ENCODE data around the gene HS3ST3B1.

Gene HS3ST3B1

GRCh38 chr17:14325618-14326167 lies 24.8 kb downstream of the HS3ST3B1 start:
- Histone ChIP-seq H3K9me3 (ENCODE audit: low read length) (no peaks in the 10 kb centered on the region), H3K27me3 (ENCODE audit: control insufficient read depth in 1 of 2, insufficient read depth in 2 of 2, low read length in 2 of 2) (no peaks in the 10 kb centered on the region), H3K9ac (ENCODE audit: low read length) (no peak overlapping the region), H3K36me3 (ENCODE audit: insufficient read depth, low read length) (no peaks in the 10 kb centered on the region), H3K4me1 (ENCODE audit: insufficient read depth, low read length) (no peaks in the 10 kb centered on the region), H3K4me3 (ENCODE audit: low read depth in 1 of 2, low read length in 2 of 2) (no peak overlapping the region), H3K27ac (ENCODE audit: low read depth, low read length) (no peak overlapping the region)

GRCh38 chr17:14329900-14330491 lies 29.1 kb downstream of the HS3ST3B1 start:
- Histone ChIP-seq H3K27me3 (ENCODE audit: control insufficient read depth in 1 of 2, insufficient read depth in 2 of 2, low read length in 2 of 2) (no peaks in the 10 kb centered on the region), H3K27ac (ENCODE audit: low read depth, low read length) (no peak overlapping the region), H3K4me3 (ENCODE audit: low read depth in 1 of 2, low read length in 2 of 2) (no peak overlapping the region), H3K9ac (ENCODE audit: low read length) (no peak overlapping the region), H3K4me1 (ENCODE audit: insufficient read depth, low read length) (no peaks in the 10 kb centered on the region), H3K9me3 (ENCODE audit: low read length) (no peaks in the 10 kb centered on the region), H3K36me3 (ENCODE audit: insufficient read depth, low read length) (no peaks in the 10 kb centered on the region)

- H3K4me1 ChIP-seq (ENCODE audit: insufficient read depth, low read length) = no peaks in the 10 kb centered on the region
- no peaks in the 10 kb centered on the region for H3K9me3 ChIP-seq (ENCODE audit: low read length)
- H3K9ac ChIP-seq (ENCODE audit: low read length) = no peak overlapping the region
- no peaks in the 10 kb centered on the region for H3K27me3 ChIP-seq (ENCODE audit: control insufficient read depth in 1 of 2, insufficient read depth in 2 of 2, low read length in 2 of 2)
- H3K36me3 ChIP-seq (ENCODE audit: insufficient read depth, low read length) = no peaks in the 10 kb centered on the region
- no peak overlapping the region for H3K4me3 ChIP-seq (ENCODE audit: low read depth in 1 of 2, low read length in 2 of 2)
- H3K27ac ChIP-seq (ENCODE audit: low read depth, low read length) = no peak overlapping the region
Observed at GRCh38 chr17:14330492-14330962, 29.6 kb downstream of the HS3ST3B1 start.

- H3K9ac ChIP-seq (ENCODE audit: low read length) = no peak overlapping the region
- H3K27ac ChIP-seq (ENCODE audit: low read depth, low read length) = no peak overlapping the region
- no peaks in the 10 kb centered on the region for H3K4me1 ChIP-seq (ENCODE audit: insufficient read depth, low read length)
- H3K36me3 ChIP-seq (ENCODE audit: insufficient read depth, low read length) = no peaks in the 10 kb centered on the region
- H3K4me3 ChIP-seq (ENCODE audit: low read depth in 1 of 2, low read length in 2 of 2) = no peak overlapping the region
- H3K9me3 ChIP-seq (ENCODE audit: low read length) = no peaks in the 10 kb centered on the region
- no peaks in the 10 kb centered on the region for H3K27me3 ChIP-seq (ENCODE audit: control insufficient read depth in 1 of 2, insufficient read depth in 2 of 2, low read length in 2 of 2)
Observed at GRCh38 chr17:14331225-14331981, 30.5 kb downstream of the HS3ST3B1 start.

GRCh38 chr17:14331982-14332298 lies 31.1 kb downstream of the HS3ST3B1 start:
- no peak overlapping the region for H3K9ac ChIP-seq (ENCODE audit: low read length)
- no peak overlapping the region for H3K4me3 ChIP-seq (ENCODE audit: low read depth in 1 of 2, low read length in 2 of 2)
- H3K4me1 ChIP-seq (ENCODE audit: insufficient read depth, low read length) = no peaks in the 10 kb centered on the region
- no peaks in the 10 kb centered on the region for H3K27me3 ChIP-seq (ENCODE audit: control insufficient read depth in 1 of 2, insufficient read depth in 2 of 2, low read length in 2 of 2)
- H3K36me3 ChIP-seq (ENCODE audit: insufficient read depth, low read length) = no peaks in the 10 kb centered on the region
- H3K9me3 ChIP-seq (ENCODE audit: low read length) = no peaks in the 10 kb centered on the region
- H3K27ac ChIP-seq (ENCODE audit: low read depth, low read length) = no peak overlapping the region

GRCh38 chr17:14332331-14332730 lies 31.4 kb downstream of the HS3ST3B1 start:
- no peak overlapping the region for H3K27ac ChIP-seq (ENCODE audit: low read depth, low read length)
- H3K4me1 ChIP-seq (ENCODE audit: insufficient read depth, low read length) = no peaks in the 10 kb centered on the region
- H3K27me3 ChIP-seq (ENCODE audit: control insufficient read depth in 1 of 2, insufficient read depth in 2 of 2, low read length in 2 of 2) = no peaks in the 10 kb centered on the region
- no peak overlapping the region for H3K4me3 ChIP-seq (ENCODE audit: low read depth in 1 of 2, low read length in 2 of 2)
- no peaks in the 10 kb centered on the region for H3K9me3 ChIP-seq (ENCODE audit: low read length)
- no peaks in the 10 kb centered on the region for H3K36me3 ChIP-seq (ENCODE audit: insufficient read depth, low read length)
- no peak overlapping the region for H3K9ac ChIP-seq (ENCODE audit: low read length)

GRCh38 chr17:14333506-14333905 lies 32.6 kb downstream of the HS3ST3B1 start:
- no peaks in the 10 kb centered on the region for H3K36me3 ChIP-seq (ENCODE audit: insufficient read depth, low read length)

GRCh38 chr17:14334276-14334840 lies 33.5 kb downstream of the HS3ST3B1 start:
- Histone ChIP-seq H3K36me3 (ENCODE audit: insufficient read depth, low read length) (no peaks in the 10 kb centered on the region), H3K9ac (ENCODE audit: low read length) (no peak overlapping the region), H3K27ac (ENCODE audit: low read depth, low read length) (no peak overlapping the region), H3K27me3 (ENCODE audit: control insufficient read depth in 1 of 2, insufficient read depth in 2 of 2, low read length in 2 of 2) (no peaks in the 10 kb centered on the region), H3K9me3 (ENCODE audit: low read length) (no peaks in the 10 kb centered on the region), H3K4me3 (ENCODE audit: low read depth in 1 of 2, low read length in 2 of 2) (no peak overlapping the region), H3K4me1 (ENCODE audit: insufficient read depth, low read length) (no peaks in the 10 kb centered on the region)

More at GRCh38 chr17:14333506-14333905, 32.6 kb downstream of the HS3ST3B1 start:
- Histone ChIP-seq H3K9ac (ENCODE audit: low read length) (no peak overlapping the region), H3K4me3 (ENCODE audit: low read depth in 1 of 2, low read length in 2 of 2) (no peak overlapping the region), H3K9me3 (ENCODE audit: low read length) (no peaks in the 10 kb centered on the region), H3K27me3 (ENCODE audit: control insufficient read depth in 1 of 2, insufficient read depth in 2 of 2, low read length in 2 of 2) (no peaks in the 10 kb centered on the region), H3K27ac (ENCODE audit: low read depth, low read length) (no peak overlapping the region), H3K4me1 (ENCODE audit: insufficient read depth, low read length) (no peaks in the 10 kb centered on the region)

- Histone ChIP-seq H3K36me3 (ENCODE audit: insufficient read depth, low read length) (no peaks in the 10 kb centered on the region), H3K4me3 (ENCODE audit: low read depth in 1 of 2, low read length in 2 of 2) (no peak overlapping the region), H3K4me1 (ENCODE audit: insufficient read depth, low read length) (no peaks in the 10 kb centered on the region), H3K27me3 (ENCODE audit: control insufficient read depth in 1 of 2, insufficient read depth in 2 of 2, low read length in 2 of 2) (no peaks in the 10 kb centered on the region), H3K27ac (ENCODE audit: low read depth, low read length) (no peak overlapping the region), H3K9ac (ENCODE audit: low read length) (no peak overlapping the region), H3K9me3 (ENCODE audit: low read length) (no peaks in the 10 kb centered on the region)
Observed at GRCh38 chr17:14334919-14335318, 34.0 kb downstream of the HS3ST3B1 start.

GRCh38 chr17:14336418-14336817 lies 35.5 kb downstream of the HS3ST3B1 start:
- H3K27me3 ChIP-seq (ENCODE audit: control insufficient read depth in 1 of 2, insufficient read depth in 2 of 2, low read length in 2 of 2) = no peaks in the 10 kb centered on the region
- H3K4me1 ChIP-seq (ENCODE audit: insufficient read depth, low read length) = no peaks in the 10 kb centered on the region
- no peak overlapping the region for H3K4me3 ChIP-seq (ENCODE audit: low read depth in 1 of 2, low read length in 2 of 2)
- H3K27ac ChIP-seq (ENCODE audit: low read depth, low read length) = no peak overlapping the region
- H3K36me3 ChIP-seq (ENCODE audit: insufficient read depth, low read length) = no peaks in the 10 kb centered on the region
- no peaks in the 10 kb centered on the region for H3K9me3 ChIP-seq (ENCODE audit: low read length)
- H3K9ac ChIP-seq (ENCODE audit: low read length) = no peak overlapping the region

- H3K4me3 ChIP-seq (ENCODE audit: low read depth in 1 of 2, low read length in 2 of 2) = no peak overlapping the region
- H3K27ac ChIP-seq (ENCODE audit: low read depth, low read length) = no peak overlapping the region
- no peaks in the 10 kb centered on the region for H3K36me3 ChIP-seq (ENCODE audit: insufficient read depth, low read length)
- no peaks in the 10 kb centered on the region for H3K9me3 ChIP-seq (ENCODE audit: low read length)
- no peaks in the 10 kb centered on the region for H3K4me1 ChIP-seq (ENCODE audit: insufficient read depth, low read length)
- H3K9ac ChIP-seq (ENCODE audit: low read length) = no peak overlapping the region
- H3K27me3 ChIP-seq (ENCODE audit: control insufficient read depth in 1 of 2, insufficient read depth in 2 of 2, low read length in 2 of 2) = no peaks in the 10 kb centered on the region
Observed at GRCh38 chr17:14337596-14338079, 36.8 kb downstream of the HS3ST3B1 start.

Measured in muscle layer of colon (tissue), 2 donors.